Keratinocyte (primary cell): ENCODE data around the gene DDX31. TPM values are rescaled to one million over a fixed set of nuclear protein-coding genes. Genes with fewer than 3 reads are reported as not detected.

ENCODE experiments used
- DNase-seq: peaks from one replicate; pipeline ENCODE4 v3.0.0-alpha.2; 2011; ENCODE audit warnings: low read depth, missing footprints, low spot score
- FAIRE-seq: peaks from 2 replicates; lab custom pipeline; 2011; peaks lifted over from hg19 to GRCh38; lab: Jason Lieb, UNC
- H2AFZ ChIP-seq: 2 replicates; pipeline ENCODE4 v1.6.0; 2012; ENCODE audit warnings: low read length, control low read depth, inconsistent platforms; ENCODE audit not compliant: control insufficient read depth
- H3K27ac ChIP-seq: 2 replicates; pipeline ENCODE4 v1.5.1; 2011; ENCODE audit warnings: low read length; ENCODE audit not compliant: control insufficient read depth, insufficient read depth
- H3K27me3 ChIP-seq: 3 replicates; pipeline ENCODE4 v1.6.0; 2011; ENCODE audit warnings: low read length; ENCODE audit not compliant: control insufficient read depth, insufficient read depth; ENCODE audit errors: extremely low read depth
- H3K36me3 ChIP-seq, 2 experiments: 2 replicates in 1 of 2; 3 replicates in 1 of 2; pipeline ENCODE4 v1.5.1; 2011; ENCODE audit warnings: low read length in 2 of 2, mild to moderate bottlenecking in 1 of 2; ENCODE audit not compliant: control insufficient read depth in 2 of 2, insufficient read depth in 2 of 2; ENCODE audit errors: extremely low read depth in 1 of 2
- H3K4me1 ChIP-seq: 3 replicates; pipeline ENCODE4 v1.5.1; 2011; ENCODE audit warnings: low read length; ENCODE audit not compliant: control insufficient read depth, insufficient read depth; ENCODE audit errors: extremely low read depth
- H3K4me2 ChIP-seq: 3 replicates; pipeline ENCODE4 v1.6.0; 2011; ENCODE audit warnings: low read depth, low read length; ENCODE audit not compliant: control insufficient read depth, insufficient read depth; ENCODE audit errors: extremely low read depth
- H3K4me3 ChIP-seq, 3 experiments: fragments of 200-600 bp in 1 of 3; sonication (generic) in 1 of 3; 2 replicates in 2 of 3; 3 replicates in 1 of 3; pipeline ENCODE4 v1.5.1; 2011 to 2016; ENCODE audit warnings: low read length in 3 of 3, mild to moderate bottlenecking in 3 of 3, control low read depth in 2 of 3, inconsistent platforms in 1 of 3, low read depth in 1 of 3, mixed read lengths in 1 of 3, mixed run types in 1 of 3, moderate library complexity in 1 of 3; ENCODE audit not compliant: control insufficient read depth in 2 of 3, insufficient read depth in 2 of 3; ENCODE audit errors: extremely low read depth in 1 of 3
- H3K79me2 ChIP-seq: 2 replicates; pipeline ENCODE4 v1.6.0; 2012; ENCODE audit warnings: low read length; ENCODE audit not compliant: control insufficient read depth, insufficient read depth
- H3K9ac ChIP-seq: 3 replicates; pipeline ENCODE4 v1.6.0; 2011; ENCODE audit warnings: low read length; ENCODE audit not compliant: control insufficient read depth, insufficient read depth; ENCODE audit errors: extremely low read depth
- H3K9me1 ChIP-seq: 3 replicates; pipeline ENCODE4 v1.6.0; 2011; ENCODE audit warnings: low read length; ENCODE audit not compliant: control insufficient read depth, insufficient read depth; ENCODE audit errors: extremely low read depth
- H3K9me3 ChIP-seq: 2 replicates; pipeline ENCODE4 v1.5.1; 2012; ENCODE audit warnings: low read depth, low read length; ENCODE audit not compliant: control insufficient read depth
- H4K20me1 ChIP-seq: 3 replicates; pipeline ENCODE4 v1.6.0; 2011; ENCODE audit warnings: low read length; ENCODE audit not compliant: control insufficient read depth, insufficient read depth; ENCODE audit errors: extremely low read depth
- EZH2 ChIP-seq: IDR thresholded peaks from one replicate; pipeline ENCODE4 v1.6.1; 2012; ENCODE audit warnings: inconsistent platforms, mild to moderate bottlenecking, low read length, moderate library complexity
- dilution Hi-C: fragments of 300-500 bp; cut with MboI; formaldehyde crosslinking; loops from one replicate; pipeline ENCODE4 v1.7.0; 2020; ENCODE audit warnings: low sequenced_read_pairs; ENCODE audit not compliant: extremely low pct_ligation_motif_present
- polyA plus RNA-seq, 5 experiments: library from polyadenylated mRNA; depleted of rRNA in 3 of 5; stranded (reverse) in 3 of 5; stranded (forward) in 1 of 5; unstranded in 1 of 5; fragments of >200 nt; gene quantifications; 1 replicate in 1 of 5; 2 replicates in 3 of 5; 3 replicates in 1 of 5; pipeline versions ENCODE4 v1.2.1 to v1.2.3, GENCODE V29; 2011 to 2012; ENCODE audit warnings: missing spikeins in 2 of 5, low read depth in 1 of 5, low replicate concordance in 1 of 5
- TF ChIP-seq, protein P1 (sequence below), 3 experiments: IDR thresholded peaks in 1 of 3; conservative IDR thresholded peaks in 1 of 3; optimal IDR thresholded peaks in 1 of 3; 2 replicates in 2 of 3; 3 replicates in 1 of 3; pipeline versions ENCODE3 to v1.5.1; 2011; ENCODE audit warnings: low read length in 3 of 3, mild to moderate bottlenecking in 3 of 3, moderate library complexity in 2 of 3, control low read depth in 1 of 3, inconsistent platforms in 1 of 3; ENCODE audit not compliant: insufficient read depth in 2 of 3; ENCODE audit errors: extremely low read depth in 1 of 3

Gene DDX31
- polyA plus RNA-seq, 1 donor (not counting 4 experiments of a cell fraction or from before 2014, with no cell fraction given) = 21.0 TPM

DNA sequence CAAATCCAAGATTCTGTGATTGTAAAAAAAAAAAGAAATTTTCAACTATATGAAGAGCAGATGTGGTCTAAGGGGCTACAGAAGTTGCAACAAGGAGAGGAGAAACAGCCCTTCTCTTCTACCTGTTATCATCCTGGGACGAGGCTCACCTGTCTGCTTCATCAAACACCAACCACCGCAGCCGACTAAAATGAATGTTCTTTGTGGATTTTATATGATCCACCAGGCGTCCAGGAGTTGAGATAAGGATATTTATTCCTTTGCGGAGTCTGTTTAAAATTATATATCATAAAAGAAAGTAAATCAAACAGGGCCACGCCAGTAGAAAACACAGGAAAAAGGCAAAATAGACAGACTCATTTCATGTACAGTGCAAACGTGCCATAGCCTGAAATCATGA lies 21.5 kb downstream of the DDX31 start:
- no peak overlapping the region for H3K4me3 ChIP-seq
- no peaks in the 10 kb centered on the region for H3K9me1 ChIP-seq
- H3K79me2 ChIP-seq = no peaks in the 10 kb centered on the region
- H3K9ac ChIP-seq = no peak overlapping the region
- H3K36me3 ChIP-seq = peaks cover 25 to 49% of the 10 kb centered on the region in 2 experiments
- H3K4me1 ChIP-seq = peaks cover 16% of the 10 kb centered on the region
- H3K4me2 ChIP-seq = no peak overlapping the region
- DNase-seq = no peak
- H3K27me3 ChIP-seq = no peaks in the 10 kb centered on the region
- H4K20me1 ChIP-seq = peaks cover 3% of the 10 kb centered on the region
- dilution Hi-C loops = no loop called here
- H2AFZ ChIP-seq = no peak overlapping the region
- H3K27ac ChIP-seq = no peak overlapping the region
- H3K9me3 ChIP-seq = no peaks in the 10 kb centered on the region
- no peak for TF ChIP-seq EZH2
- TF ChIP-seq, protein P1, sequence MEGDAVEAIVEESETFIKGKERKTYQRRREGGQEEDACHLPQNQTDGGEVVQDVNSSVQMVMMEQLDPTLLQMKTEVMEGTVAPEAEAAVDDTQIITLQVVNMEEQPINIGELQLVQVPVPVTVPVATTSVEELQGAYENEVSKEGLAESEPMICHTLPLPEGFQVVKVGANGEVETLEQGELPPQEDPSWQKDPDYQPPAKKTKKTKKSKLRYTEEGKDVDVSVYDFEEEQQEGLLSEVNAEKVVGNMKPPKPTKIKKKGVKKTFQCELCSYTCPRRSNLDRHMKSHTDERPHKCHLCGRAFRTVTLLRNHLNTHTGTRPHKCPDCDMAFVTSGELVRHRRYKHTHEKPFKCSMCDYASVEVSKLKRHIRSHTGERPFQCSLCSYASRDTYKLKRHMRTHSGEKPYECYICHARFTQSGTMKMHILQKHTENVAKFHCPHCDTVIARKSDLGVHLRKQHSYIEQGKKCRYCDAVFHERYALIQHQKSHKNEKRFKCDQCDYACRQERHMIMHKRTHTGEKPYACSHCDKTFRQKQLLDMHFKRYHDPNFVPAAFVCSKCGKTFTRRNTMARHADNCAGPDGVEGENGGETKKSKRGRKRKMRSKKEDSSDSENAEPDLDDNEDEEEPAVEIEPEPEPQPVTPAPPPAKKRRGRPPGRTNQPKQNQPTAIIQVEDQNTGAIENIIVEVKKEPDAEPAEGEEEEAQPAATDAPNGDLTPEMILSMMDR (optimal IDR thresholded peaks at IDR 0.05 in 1 of 3, IDR thresholded peaks at IDR 0.05 in 1 of 3, conservative IDR thresholded peaks at IDR 0.05 in 1 of 3; ENCODE audit: extremely low read depth in 1 of 3, insufficient read depth in 2 of 3, low read length in 3 of 3) = no peak
- no peak for FAIRE-seq

DNA sequence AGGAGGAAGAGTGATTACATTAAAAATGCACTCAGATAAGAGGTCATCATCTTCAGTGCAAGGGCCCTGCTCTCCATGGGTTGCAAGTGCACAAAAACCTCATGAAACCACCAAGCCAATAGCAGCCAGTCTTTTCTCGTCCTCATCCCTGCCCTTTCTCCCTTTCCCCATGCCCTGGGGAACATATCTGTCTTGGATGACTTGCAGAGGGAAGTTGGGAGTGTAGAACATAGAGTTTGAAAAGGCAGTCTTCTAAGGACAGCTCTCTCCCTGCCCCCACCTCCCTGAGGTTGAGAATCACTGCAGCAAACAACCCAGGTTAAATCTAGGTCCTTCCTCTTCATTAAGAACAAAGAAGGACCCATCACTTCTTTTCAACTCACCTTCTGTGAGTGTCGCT lies 22.0 kb downstream of the DDX31 start:
- no peak for FAIRE-seq
- dilution Hi-C loops = no loop called here
- H3K79me2 ChIP-seq = no peaks in the 10 kb centered on the region
- H3K4me3 ChIP-seq = no peak overlapping the region
- H3K9me3 ChIP-seq = no peaks in the 10 kb centered on the region
- H3K36me3 ChIP-seq = peaks cover 26 to 54% of the 10 kb centered on the region in 2 experiments
- DNase-seq = no peak
- peak overlapping the region; percentile 39 for H3K4me2 ChIP-seq
- no peaks in the 10 kb centered on the region for H3K9me1 ChIP-seq
- H3K27ac ChIP-seq = peak overlapping the region; percentile 46
- H4K20me1 ChIP-seq = peaks cover 3% of the 10 kb centered on the region
- TF ChIP-seq EZH2 = no peak
- TF ChIP-seq, protein P1 (optimal IDR thresholded peaks at IDR 0.05 in 1 of 3, IDR thresholded peaks at IDR 0.05 in 1 of 3, conservative IDR thresholded peaks at IDR 0.05 in 1 of 3; ENCODE audit: extremely low read depth in 1 of 3, insufficient read depth in 2 of 3, low read length in 3 of 3) = no peak
- no peaks in the 10 kb centered on the region for H3K27me3 ChIP-seq
- H2AFZ ChIP-seq = no peak overlapping the region
- H3K4me1 ChIP-seq = peaks cover 16% of the 10 kb centered on the region
- H3K9ac ChIP-seq = no peak overlapping the region
